Liver (tissue), 3 donors: ENCODE results near the gene MEF2D.

Experiments used
- CTCF ChIP-seq: fragments of 150-350 bp; IDR thresholded peaks from 2 replicates; pipeline ENCODE4 v1.5.1; 2017; ENCODE audit warnings: improper control_type of control experiment, low read depth, low read length; ENCODE audit not compliant: missing input control
- RAD21 ChIP-seq, 2 donors: IDR thresholded peaks; 2 replicates each; pipeline ENCODE4 v1.6.1; 2016; ENCODE audit warnings: antibody characterized with exemption in 2 of 2, mild to moderate bottlenecking in 2 of 2
- donor health status: healthy.
- donor health status: healthy.

GRCh38 chr1:156464335-156464734 is 36.2 kb downstream of the MEF2D start:
- TF ChIP-seq CTCF: no peak
- no peak for TF ChIP-seq RAD21 (IDR thresholded peaks at IDR 0.05)
